T-helper 1 cell treated with Interleukin-12 subunit alpha and Interleukin-12 subunit beta and Interleukin-4 antibody, amounts not matched to agents 30 ng/mL and 1 ng/mL, for 36 hours (primary cell): ENCODE results near the gene RIOX2. TPM values are rescaled to one million over a fixed set of nuclear protein-coding genes. Genes with fewer than 3 reads are reported as not detected.
"Not testable (repeated sequence)": the region's sequence is repeated elsewhere in the genome, so short reads cannot be mapped to it uniquely, and the experiment has no call there.

Experiments
- intact Hi-C: fragments of 100-400 bp; cut with micrococcal nuclease; formaldehyde crosslinking; loops from one replicate; pipeline ENCODE4 v1.15.1; 2024
- total RNA-seq: library from RNA; stranded (reverse); gene quantifications from 2 replicates; pipeline ENCODE4 v1.2.3, GENCODE V29; 2022

The RIOX2 gene
- 131 and 136 TPM in 2 replicates for total RNA-seq

DNA sequence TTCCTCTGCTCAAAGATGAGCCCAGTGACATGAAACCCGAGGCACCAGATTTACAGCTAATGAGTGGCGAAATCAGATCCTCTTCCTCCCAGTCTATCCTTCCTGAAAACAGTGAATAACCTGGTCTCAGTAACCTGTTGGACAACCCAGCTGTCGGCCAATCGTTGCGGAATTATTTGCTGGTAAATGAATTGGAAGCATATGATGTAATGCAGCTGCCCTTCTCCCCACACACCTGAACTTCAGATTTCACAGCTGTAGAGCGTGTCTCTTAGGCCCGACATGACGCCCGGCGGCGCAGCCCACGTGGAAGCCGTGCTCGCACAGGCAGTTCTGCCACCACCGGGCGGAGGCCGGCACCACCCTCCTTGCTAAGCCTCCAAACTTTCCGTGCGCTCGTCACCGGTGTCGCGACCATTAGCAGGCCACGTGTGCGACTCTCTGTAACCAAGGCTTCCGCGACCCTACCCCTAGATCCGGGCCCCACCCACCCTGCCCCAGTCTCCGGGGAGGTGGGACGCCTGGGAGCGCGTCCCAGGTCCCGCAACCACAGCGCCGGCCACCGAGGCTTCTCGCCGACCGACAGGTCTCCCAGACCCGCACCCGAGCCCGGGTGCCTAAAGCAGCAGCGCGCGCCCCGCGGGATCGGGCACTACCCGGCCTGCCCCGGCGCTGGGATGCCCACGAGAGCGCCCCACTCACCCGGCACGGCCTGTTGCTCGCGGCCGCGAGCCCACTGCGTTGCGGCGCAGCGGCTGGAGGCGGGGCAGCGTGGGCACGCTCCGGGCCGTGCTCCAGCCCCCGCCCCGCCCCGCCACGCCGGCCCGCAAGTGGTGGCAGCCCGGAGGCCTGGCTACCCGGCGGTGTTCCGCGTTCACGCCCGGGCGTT is at the start of gene RIOX2:
Gene RIOX2, minus strand, starts transcription at position 753 of the 889 bp plus-strand sequence. CDS start 4,838 bp downstream, outside the sequence.
- intact Hi-C loops = loop anchor here (1.0 to 5.0 kb wide), 13 partner anchors 9 to 930 kb away; partner anchors contain the start of genes ARL6, CLDND1, CPOX and DCBLD2

DNA sequence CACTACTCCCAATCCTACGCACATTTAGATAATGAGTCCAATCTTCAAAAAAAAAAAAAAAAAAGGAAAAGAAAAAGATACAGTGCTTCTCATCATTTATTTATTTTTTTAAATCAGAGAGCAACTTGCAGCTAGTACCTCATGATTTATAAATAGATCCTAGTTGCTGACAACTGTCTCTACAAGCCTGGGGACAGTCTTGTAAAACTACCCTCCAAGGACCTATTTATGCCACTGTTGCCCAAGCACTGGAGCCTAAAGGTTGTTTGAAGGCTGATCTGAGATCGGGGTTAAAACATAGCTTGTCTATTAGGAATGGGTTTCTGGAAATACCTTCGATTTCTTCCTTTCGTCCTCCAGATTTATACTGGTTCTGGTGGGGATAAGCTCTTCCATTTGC is 48.2 kb upstream of the RIOX2 start:
- intact Hi-C loops = no loop called here

DNA sequence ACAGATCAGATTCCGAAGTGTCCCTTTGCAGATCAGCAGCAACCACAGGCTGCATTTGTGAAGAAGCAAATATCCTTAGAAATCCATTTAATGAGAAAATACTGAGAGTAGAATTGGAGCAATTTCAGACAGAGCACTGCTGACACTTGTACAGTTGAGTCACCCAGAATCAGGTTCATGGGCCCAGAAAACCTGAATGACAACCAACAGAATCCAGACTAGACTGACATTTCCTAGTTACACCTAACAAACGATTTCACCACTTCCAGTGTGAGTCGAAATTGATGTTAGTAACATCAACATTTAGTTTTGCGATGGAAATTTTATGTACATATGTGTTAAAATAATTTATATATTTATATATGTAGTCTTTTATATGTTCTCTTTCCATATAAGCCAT is 46.1 kb upstream of the RIOX2 start:
- intact Hi-C loops = no loop called here

DNA sequence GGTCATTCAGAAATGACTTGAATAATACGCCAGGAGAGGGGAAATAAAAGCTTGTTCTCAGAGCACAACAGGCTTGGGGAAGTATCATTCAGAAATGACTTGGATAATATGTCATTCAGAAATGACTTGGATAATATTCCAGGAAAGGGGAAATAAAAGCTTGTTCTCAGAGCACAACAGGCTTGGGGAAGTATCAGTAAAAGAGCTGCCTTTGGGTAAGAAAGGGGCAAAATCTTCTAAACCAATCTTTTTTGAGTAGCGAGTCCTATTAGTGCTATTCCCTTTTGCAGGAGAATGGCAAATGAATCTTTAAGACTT is 42.0 kb upstream of the RIOX2 start:
- intact Hi-C loops = no loop called here

DNA sequence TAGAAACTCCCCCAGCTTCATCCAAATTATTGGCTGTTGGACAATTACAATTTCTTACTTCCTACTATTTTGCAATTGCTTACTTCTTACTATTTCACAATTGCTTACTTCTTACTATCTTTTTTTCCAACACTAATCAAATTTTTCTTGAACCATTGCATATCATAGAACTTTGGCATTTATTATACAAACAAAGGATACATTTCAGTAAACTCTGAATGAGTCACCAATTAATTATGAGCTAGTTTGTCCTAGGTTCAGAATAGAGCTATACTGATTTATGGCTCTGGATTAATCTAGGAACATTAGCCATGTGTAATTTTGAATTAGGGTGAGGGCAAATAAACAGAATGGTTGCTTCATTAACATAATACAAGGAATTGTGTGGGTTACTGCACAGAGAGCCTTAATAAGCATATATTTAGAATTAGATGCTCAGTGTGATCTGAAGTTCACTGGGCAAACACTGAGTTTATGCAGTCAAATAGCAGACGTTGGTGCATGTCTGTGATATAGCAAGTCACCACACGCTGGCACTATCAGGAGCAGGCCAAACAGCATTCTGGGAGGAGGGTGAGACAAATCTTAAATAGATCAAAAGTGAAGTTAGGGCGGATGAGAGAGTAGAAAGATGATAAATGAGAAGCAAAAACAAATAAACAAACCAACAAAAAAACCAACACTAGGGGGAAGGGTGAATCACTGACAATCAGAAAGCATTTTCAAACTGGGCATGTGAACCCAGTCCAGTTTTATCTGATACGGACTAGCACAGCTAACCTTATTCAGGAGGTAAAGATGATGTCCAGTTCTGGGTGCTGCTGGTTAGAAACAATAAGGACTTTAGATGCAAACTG is 41.4 kb upstream of the RIOX2 start:
- intact Hi-C loops = no loop called here

DNA sequence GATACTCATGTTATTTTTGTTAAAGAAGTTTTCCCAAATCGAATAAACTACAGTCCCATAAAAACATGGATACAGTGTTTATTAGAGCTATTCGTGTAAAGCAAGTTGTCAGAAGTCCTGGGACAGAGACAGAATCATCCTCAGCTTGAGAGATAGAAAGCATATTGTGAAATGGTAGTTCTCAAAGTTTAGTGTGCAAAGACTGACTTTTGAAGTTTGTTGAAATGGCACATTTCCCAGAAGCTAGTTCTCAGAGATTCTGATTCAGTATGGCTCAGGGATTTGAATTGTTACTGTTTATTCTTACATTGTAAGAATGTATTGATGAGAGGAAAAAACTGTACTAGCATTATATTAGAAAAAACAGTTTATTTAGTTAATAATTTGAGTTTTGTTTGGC is 40.7 kb upstream of the RIOX2 start:
- intact Hi-C loops = no loop called here

DNA sequence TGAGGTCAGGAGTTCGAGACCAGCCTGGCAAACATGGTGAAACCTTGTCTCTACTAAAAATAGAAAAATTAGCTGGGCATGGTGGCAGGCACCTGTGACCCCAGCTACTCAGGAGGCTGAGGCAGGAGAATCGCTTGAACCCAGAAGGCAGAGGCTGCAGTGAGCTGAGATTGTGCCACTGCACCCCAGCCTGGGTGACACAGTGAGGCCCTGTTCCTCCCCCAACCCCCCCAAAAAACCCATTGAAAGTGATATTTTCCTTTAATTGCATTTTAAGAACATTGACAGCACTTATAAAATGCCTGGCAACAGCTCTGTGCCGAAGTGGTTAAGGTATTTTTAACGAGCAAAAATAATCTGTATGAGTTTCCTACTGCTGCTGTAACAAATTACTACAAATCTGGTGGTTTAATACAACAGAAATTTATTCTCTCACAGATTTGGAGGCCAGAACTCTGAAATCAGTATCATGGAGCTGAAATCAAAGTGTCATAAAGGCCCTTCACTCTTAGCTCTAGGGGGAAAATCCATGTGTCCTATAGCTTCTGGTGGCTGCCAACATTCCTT is 38.7 kb upstream of the RIOX2 start:
- intact Hi-C loops = not testable (repeated sequence)

DNA sequence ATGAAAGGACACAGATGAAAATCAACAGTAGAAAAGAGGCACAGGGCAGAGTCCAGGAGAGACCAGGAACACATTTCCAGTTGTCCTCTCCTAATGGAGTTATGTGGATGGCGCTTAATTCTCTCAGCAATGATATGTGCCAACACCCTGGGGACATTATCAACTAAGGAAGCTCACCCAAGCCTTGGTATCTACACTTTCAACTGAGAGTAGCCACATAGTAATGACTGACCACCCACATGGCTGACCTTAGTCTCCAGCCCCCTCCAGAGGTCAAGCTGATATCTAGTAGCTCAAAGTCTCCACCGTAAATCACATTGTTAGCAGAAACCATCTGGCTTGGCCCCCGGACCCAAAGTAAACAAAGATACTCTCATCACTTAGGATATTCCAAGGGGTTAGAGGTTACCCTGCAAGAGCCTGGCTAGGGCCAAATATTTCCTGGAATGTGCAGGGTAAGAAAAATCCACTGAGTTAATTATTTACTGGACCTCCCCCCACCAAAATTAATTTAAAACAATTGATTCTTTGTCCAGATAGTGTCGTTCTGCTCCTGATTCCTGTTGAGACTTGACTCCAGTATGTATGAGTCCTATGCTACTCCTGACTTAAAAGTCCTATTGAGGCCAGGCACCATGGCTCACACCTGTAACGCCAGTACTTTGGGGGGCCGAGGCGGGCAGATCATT is 38.1 kb upstream of the RIOX2 start:
- intact Hi-C loops = no loop called here

DNA sequence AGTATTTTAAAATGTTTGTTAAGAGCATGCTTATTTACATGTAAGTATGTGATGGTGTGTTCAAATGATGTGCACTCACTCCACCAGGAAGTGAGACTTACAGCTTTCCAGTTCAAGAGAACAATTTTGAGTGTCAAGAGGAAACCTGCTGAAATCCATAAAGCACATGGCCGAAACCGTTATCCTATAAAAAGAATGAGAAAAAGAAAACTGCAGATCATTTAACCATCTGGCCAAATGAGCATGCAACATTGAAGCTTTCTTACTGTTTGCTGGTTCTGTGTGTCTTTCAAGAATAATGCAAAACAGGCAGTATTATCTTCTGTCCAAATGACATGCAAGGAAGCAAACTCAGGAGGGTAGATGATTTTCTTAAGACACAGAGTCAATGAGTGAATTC is 36.6 kb upstream of the RIOX2 start:
- intact Hi-C loops = no loop called here

DNA sequence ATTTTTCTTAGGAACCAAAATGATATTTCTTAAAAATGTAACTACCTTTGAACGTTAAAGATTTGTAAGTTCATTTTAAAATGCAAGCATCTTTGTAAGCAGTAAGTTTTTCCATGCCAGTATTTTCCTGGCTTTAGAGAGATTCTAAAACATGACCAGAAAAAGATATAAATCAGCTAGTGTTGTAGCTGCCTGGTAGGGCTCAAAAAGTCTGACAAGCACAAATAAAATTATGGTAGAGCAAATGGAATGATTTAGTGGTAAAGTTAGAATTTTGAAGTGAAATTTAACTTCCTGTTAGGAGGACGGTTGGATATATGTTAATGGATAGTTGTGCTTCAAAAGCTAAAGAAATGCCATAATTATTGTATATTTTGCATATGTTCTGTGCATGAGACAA is 33.2 kb upstream of the RIOX2 start:
- intact Hi-C loops = no loop called here

DNA sequence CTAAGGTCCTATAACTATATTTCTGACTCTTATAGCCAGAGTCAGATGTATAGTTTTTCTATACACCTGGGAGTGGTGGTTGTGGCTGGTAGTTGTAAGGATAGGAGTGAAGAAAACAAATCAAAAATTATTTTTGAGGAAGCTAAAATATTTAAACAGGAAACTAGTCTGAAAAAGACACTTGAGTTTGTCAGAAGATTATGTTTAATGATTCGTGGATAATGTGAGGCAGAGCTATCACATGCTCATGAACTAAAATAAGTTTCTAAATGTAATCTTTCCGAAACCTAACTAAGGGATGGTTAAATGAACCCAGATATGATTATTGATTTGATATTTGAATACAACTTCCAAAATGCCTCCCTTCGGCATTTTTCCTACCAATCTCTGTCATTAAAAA is 32.5 kb upstream of the RIOX2 start:
- intact Hi-C loops = no loop called here

DNA sequence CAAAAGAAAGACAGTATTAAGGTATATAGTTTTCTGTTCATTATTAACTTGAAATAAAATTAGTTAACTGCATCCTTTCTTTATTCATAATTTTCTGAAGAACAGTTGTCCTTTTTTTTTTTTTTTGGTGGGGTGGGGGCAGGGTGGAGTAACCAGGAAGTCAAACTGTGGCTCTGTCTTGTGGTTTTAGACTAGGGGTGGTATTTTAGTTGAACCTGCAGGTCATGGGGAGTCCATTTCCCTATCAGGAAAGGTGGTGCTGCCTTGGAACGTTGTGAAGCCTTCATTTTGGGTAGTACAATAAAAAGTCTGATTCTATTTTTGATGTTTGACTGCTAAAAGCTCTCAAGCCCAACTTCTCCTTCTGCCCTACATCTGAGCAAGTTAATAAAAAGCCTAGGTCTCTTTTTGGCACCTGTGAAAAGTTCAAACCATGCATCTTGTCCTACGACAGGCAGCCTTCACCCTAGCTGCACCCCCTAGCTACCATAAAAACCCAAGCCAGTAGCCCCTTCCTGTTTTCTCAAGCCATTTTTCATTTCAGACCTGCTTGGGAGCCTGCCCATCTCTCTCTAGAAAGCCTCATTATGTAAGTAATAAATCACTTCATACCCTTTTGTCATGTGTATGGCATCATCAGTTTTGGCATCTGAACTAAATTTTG is 31.2 kb upstream of the RIOX2 start:
- intact Hi-C loops = loop anchor here (1.0 kb wide), 1 partner anchor 31 kb away; the partner anchor contains the start of gene RIOX2

DNA sequence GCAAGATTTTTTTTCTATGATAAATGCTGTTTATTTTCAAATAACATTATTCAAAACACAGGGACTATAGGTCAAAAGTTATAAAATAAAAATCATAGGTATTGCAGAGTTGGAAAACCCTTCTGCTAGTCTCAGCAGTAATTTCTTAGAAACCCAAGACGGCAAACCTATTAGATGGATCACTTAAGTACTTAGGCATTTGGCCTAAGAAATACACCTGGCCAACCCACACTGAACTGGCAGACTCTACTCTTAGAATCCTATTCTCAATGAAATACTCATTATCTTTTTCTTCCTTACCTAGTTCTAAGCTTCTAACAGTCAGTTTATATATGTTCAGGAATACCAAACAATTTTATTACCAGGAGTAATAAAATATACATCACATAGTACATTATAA is 30.5 kb upstream of the RIOX2 start:
- intact Hi-C loops = loop anchor here (1.0 kb wide), 2 partner anchors 11 to 30 kb away; partner anchors contain the start of gene RIOX2

DNA sequence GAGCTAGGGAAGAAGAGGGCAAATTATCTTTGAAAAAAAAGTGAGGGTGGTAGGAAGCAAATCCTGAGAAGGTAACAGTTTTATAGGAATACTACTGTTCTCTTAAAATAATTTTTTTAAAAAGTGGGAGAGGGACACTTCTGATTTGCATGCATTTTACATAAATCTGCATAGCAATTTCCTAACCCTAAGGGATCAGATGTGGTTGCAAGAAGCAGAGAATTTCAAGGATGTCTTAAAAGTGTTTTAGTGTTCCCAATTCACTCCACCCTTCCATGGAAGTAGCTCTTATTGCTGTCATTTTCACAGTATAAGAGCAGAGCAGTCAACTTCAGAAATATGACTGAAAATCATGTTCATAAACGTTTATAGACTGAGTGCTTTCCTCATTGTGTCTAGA is 27.8 kb upstream of the RIOX2 start:
- intact Hi-C loops = no loop called here

DNA sequence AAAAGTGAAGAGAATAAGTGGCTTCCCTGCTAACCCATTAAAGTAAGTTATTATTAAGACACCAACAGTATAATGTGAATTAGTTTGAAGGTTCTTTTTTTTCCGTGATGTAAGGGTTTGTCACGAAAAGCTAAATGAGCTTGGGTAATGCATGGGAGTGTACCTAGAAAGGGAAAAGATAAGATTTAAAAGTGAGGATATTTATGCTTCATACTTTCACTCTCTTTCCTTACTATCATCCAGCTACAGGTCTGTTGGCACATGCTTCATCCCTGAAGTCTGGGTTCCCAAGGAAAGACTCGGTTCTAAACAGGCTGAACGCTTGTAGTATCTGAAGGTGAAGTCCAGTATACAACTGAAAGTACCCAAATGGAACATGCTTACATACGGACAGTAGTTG is 26.9 kb upstream of the RIOX2 start:
- intact Hi-C loops = no loop called here

DNA sequence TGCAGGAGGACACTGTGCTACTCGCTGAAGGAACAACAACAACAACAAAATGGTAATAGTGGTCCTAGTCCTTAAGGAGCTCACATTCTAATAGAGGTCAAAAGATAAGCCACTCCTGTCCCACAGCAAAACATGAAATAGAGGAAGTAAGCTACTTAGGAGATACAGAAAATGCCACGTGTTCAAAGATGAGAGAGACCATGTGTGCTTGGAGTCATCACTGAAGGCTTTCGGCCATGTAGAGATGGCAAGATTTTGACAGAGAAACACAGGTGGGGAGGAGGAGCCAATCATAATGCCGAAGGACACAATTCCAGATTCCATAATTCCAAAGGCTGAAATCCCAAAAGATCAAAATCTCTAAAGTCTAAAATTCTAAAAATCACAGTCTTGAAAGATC is 24.8 kb upstream of the RIOX2 start:
- intact Hi-C loops = no loop called here

DNA sequence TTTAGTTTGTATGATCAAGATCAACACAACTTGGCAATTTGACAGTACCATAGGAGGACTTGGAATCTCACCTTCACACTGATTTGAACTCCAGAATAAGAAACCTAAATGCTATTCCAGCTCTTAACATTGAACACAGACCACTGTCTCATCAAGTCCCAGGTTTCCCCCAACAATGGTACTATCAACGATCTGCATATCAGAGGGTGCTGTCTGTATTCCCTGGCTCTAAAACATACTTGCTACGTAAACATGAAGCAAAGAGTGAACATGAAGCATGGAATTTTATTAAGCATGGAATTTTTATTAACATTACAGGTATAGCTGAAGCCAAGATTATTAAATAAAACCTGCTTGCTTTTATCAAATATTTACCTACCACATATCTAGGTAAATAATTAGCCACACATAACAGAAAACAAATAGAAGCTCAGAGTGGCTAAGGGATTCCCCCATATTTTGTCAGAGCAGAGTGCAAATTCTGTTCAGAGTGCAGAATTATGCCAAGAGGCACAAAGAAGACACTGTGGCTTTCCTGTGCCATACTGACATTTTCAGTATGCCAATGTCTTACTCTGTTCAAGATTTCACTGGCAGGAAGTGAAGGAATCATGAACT is 22.2 kb upstream of the RIOX2 start:
- intact Hi-C loops = no loop called here

DNA sequence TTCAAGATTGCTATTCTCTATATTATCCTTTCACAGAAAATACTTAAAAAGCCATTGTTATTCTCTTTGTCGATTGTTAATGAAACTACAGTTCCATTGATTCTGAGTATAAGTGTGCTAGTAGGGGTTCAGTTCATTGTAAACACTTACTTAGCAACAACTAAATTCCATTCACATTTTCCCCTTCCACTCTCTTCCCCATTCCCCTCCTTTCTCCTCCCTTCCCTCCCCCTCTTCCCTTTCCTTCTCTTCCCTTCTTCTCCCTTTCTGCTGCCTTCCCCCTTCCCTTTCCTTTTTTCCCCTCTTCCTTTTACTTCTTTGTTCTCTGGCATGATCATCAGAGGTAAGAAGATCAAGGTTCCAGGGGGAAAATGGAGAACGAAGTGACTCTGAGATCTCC is 21.3 kb upstream of the RIOX2 start:
- intact Hi-C loops = no loop called here

DNA sequence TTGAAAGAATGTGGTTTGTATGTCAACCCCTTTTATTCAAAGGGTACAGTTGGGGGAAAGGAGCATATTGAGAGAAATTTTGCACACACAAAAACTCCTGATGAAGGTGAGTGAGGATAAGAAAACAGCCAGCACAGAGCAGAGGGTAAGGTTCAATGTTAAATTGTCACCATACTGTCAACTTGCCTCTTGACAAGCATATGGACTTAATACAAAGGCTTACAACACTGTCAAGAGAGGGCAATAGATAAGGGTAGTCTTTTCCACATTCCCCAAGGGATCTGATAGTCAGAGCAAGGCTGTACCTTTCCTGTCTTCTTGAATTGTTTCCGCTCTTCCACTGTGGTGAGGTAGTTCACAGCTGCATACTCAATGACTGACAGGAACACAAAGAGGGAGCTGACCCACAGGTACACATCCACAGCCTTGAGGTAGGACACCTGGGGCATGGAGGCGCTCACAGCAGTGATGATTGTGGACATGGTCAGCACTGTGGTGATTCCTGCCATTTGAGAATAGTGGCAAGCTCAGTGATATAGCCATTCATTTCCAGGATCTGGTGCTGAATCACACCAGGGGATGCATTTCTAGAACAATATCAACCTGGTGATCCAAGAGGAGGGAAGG is 20.4 kb upstream of the RIOX2 start:
- intact Hi-C loops = no loop called here

DNA sequence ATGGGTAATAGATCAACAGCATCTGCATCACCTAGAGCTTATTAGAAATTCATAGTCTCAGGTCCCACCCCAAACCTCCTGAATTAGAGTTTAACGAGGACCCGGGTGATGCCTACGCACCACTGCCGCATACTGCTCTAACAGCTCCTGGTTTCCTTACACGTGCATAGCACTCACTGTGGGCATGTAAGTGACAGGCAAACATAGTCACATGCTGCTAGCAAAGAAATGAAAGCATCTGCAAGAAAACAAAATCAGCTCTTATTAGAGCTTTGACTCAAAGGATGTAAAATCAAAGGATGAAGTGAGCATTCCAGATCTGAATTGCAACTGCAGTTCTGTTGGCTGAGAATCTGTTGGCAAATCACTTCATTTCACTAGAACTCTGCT is 19.1 kb upstream of the RIOX2 start:
- intact Hi-C loops = loop anchor here (1.0 kb wide), 3 partner anchors 9 to 19 kb away; partner anchors contain the start of gene RIOX2
